Activated CD8-positive, alpha-beta memory T cell treated with anti-CD3 and anti-CD28 coated beads, Interleukin-2, amount 10 ng/mL, durations not matched to agents 7 days and 5 days (primary cell): Measurements from ENCODE around the gene LRP1B. TPM values are rescaled to one million over a fixed set of nuclear protein-coding genes. Genes with fewer than 3 reads are reported as not detected.

ENCODE experiments used
- ATAC-seq: fragments of 150-1000 bp; cut with Tn5 transposase; one replicate; pipeline ENCODE4 v1.10.0; 2021; ENCODE audit warnings: moderate library complexity
- CTCF ChIA-PET: fragments of 350-600 bp; sonication (Branson Sonifier 250); formaldehyde crosslinking; loops from one replicate; lab custom pipeline; 2021; ENCODE audit warnings: antibody characterized with exemption; lab: Charles Lee
- DNase-seq: peaks from one replicate; pipeline ENCODE4 v3.0.0-alpha.2; 2020
- H3K27ac Mint-ChIP-seq: one replicate; pipeline ENCODE4 v1.8.0; 2021; ENCODE audit warnings: mild to moderate bottlenecking, mixed read lengths
- H3K27me3 Mint-ChIP-seq: one replicate; pipeline ENCODE4 v1.8.0; 2021; ENCODE audit warnings: mixed read lengths
- H3K36me3 Mint-ChIP-seq: one replicate; pipeline ENCODE4 v1.8.0; 2021; ENCODE audit warnings: mild to moderate bottlenecking, mixed read lengths
- H3K4me1 Mint-ChIP-seq: one replicate; pipeline ENCODE4 v1.8.0; 2021; ENCODE audit warnings: mixed read lengths
- H3K4me3 Mint-ChIP-seq: one replicate; pipeline ENCODE4 v1.8.0; 2021; ENCODE audit warnings: mild to moderate bottlenecking, moderate library complexity, mixed read lengths
- H3K9me3 Mint-ChIP-seq: one replicate; pipeline ENCODE4 v1.8.0; 2022; ENCODE audit warnings: low read depth, mixed read lengths
- microRNA-seq: library from miRNA; unstranded; fragments of <30 nt; microRNA quantifications from one replicate; pipeline ENCODE4 v1.2.0, GENCODE V29; 2022
- total RNA-seq, 2 experiments: library from RNA; stranded (reverse); gene quantifications; one replicate each; pipeline ENCODE4 v1.2.3, GENCODE V29; 2021

LRP1B gene
- total RNA-seq, 2 experiments from 2014 or later, result not detected

DNA sequence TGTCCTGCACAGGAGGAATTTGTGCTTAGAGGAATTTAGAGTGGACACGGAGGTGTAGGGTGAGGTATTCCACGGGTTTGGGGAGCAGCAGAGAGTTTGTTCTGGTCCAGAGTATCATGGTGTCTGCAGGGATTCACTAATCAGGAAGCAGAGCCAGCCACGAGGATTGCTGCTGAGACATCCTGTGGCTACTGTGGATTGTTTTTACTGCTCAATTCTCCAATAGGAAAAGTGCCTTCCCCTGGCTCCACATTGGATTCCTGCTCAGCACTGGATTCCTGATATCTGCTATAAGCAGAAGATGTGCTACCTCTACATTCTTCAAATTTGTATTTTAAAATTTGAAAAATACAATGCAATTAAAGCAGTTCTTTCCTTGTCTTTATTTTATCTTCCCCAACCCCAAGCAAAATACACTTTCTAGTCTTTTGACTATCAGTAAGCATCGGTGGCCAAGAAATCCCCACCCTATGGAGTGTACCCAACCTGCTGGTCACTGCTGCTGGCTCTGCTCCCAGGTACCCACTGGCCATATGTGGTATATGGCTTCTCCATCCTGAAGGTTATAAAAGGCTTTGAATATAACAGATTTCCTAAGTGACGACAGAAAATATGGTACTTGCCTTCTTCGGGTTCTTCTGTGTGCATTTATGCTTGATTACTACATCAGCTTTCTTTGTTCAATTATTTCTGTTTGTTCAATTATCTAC is 1947.6 kb downstream of the LRP1B start:
- DNase-seq (no peak), ATAC-seq (no peak)
- no peaks in the 10 kb centered on the region for H3K36me3 Mint-ChIP-seq
- no peaks in the 10 kb centered on the region for H3K4me1 Mint-ChIP-seq
- H3K4me3 Mint-ChIP-seq, result no peak overlapping the region
- CTCF ChIA-PET, result no interaction called here
- peaks cover 7% of the 10 kb centered on the region for H3K9me3 Mint-ChIP-seq
- H3K27me3 Mint-ChIP-seq, result no peaks in the 10 kb centered on the region
- no peak overlapping the region for H3K27ac Mint-ChIP-seq

Small RNAs within 50 kb of the gene (microRNA-seq; reads per million reads assigned to microRNA genes)
- gene MIR7157, result not detected
